Body of pancreas (tissue), 4 donors: ENCODE results near the gene SLC38A3.

ENCODE experiments used
- CTCF ChIP-seq, 7 experiments: fragments of 450-650 bp in 4 of 7; fragments of 200-600 bp in 3 of 7; sonication (generic) in 3 of 7; IDR thresholded peaks; one replicate each; pipeline ENCODE4 v1.5.1; 2016 to 2019; ENCODE audit warnings: antibody characterized with exemption in 7 of 7
- POLR2A ChIP-seq, 3 donors: fragments of 450-650 bp; IDR thresholded peaks; one replicate each; pipeline ENCODE4 v1.6.1; 2016; ENCODE audit warnings: antibody characterized with exemption in 3 of 3, mild to moderate bottlenecking in 2 of 3

- TF ChIP-seq POLR2A (IDR thresholded peaks at IDR 0.05) (no peak), CTCF (IDR thresholded peaks at IDR 0.05) (no peak)
These were observed 11.3 kb upstream of the SLC38A3 start for GRCh38 chr3:50193746-50194127.
